ENCODE measurements around the gene CACUL1.

- TF ChIP-seq, protein P1, sequence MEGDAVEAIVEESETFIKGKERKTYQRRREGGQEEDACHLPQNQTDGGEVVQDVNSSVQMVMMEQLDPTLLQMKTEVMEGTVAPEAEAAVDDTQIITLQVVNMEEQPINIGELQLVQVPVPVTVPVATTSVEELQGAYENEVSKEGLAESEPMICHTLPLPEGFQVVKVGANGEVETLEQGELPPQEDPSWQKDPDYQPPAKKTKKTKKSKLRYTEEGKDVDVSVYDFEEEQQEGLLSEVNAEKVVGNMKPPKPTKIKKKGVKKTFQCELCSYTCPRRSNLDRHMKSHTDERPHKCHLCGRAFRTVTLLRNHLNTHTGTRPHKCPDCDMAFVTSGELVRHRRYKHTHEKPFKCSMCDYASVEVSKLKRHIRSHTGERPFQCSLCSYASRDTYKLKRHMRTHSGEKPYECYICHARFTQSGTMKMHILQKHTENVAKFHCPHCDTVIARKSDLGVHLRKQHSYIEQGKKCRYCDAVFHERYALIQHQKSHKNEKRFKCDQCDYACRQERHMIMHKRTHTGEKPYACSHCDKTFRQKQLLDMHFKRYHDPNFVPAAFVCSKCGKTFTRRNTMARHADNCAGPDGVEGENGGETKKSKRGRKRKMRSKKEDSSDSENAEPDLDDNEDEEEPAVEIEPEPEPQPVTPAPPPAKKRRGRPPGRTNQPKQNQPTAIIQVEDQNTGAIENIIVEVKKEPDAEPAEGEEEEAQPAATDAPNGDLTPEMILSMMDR (IDR thresholded peaks at IDR 0.05 in 8 of 11, conservative IDR thresholded peaks at IDR 0.05 in 3 of 11) = no peak
- TF ChIP-seq POLR2A (IDR thresholded peaks at IDR 0.05) = no peak
Measured at GRCh38 chr10:118799777-118800176, 45.0 kb upstream of the CACUL1 start.
